ENCODE results near the gene SLC26A1. TPM values are rescaled to one million over a fixed set of nuclear protein-coding genes. Genes with fewer than 3 reads are reported as not detected.

The SLC26A1 gene
- polyA plus RNA-seq, 4 donors, result 6.7 to 17.3 (median 13.6) TPM

DNA sequence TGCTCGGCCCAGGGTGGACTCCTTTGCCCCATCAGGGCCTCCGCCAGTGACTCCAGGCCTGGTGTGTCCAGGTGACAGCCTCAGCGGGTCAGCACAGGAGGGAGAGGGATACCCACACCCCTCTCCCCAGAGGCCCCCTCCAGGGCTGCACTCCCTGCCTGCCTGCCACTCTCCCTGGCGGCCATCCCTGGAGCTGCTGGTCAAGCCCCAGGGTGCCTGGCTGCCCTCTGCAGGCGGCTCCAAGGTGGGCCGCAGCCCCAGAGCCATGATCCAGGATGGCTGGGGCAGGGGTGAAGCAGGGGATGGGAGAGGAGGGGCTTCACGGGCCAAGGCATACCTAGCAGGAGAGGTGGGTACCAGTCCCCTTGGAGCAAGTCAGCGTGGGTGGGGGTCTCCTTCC lies 22.0 kb upstream of the SLC26A1 start:
- no peak for DNase-seq (ENCODE audit: low read depth in 4 of 4, low spot score in 2 of 4)

DNA sequence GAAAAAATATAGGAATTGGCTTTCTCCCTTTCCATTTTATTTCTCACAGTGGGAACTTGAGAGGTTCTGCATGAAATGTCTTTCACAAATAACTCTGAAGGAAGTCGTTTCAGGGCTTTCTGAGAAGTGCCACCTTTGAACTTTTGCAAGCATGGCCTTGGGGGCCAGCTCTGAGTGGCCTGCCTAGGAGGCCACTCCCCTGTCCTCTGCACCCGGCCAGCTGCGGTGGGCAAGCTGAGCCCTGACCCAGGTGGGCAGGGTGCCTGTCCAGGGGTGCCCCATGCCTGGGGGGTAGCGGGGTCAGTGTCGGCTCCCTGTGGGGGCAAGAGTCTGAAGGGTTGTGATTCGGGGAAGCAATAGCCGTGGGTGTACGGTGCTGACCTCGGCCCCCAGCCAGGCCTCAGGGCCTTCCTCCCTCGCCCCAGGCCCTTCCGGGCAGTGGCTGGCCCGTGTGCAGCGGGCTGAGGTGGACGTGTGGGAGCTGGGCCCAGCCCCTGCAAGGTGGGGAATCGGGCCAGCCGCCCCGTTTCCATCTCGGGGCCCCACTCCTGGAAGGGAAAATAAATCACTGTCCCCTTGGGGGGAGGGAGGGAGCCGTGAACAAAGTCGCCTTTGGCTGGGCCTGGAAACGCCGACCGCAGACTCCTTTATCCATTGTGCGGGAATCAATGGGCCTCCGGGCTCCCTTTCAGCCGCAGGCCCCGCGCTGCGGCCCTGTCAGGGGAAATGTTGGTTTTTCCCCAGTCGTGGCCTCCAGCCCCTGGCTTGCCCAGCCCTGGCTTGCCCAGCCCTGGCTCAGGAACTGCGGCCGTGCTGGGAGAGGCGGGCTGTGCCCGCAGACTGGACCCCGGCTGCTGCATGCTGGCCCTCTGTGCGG lies 21.3 kb upstream of the SLC26A1 start:
- no peak for DNase-seq (ENCODE audit: low read depth in 4 of 4, low spot score in 2 of 4)

DNA sequence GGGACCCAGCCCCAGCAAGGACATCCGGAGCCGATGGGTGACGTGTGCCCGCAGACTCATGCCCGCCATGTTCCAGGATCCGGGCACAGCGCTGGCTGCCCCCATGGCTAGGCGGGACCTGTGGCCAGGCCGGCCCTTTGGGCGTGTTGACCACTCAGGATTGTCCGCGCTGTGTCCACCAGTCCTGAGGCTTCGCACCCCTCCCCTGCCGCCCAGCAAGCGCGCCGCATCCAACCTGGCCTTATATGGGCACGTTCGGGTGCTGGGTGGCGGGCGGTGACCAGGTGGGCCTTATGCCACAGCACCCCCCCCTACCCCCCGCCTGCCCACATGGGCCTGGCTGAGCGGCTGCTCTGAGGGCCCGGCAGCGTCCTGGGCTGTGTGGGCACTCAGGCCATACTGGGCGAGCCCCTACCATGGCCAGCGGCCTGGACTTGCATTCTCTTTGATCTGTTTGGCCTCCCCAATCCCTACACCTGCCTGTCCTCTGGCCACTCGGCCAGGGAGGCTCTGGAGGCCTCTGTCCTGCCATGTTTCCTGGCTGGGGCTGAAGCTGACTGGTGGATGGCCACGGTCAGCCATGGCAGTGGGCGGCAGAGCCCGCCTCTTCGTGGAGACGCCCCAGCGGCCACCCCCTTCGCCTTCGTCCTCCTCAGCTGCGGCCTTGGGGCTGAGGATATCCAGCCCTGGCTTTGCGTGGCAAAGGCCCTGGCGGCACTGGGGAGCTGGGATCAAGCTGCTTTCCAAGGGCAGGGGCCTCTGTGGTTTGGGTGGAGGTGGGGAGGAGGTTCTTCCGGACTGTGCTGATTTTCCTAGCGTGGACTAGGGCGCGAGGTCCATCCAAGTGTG lies 20.2 kb upstream of the SLC26A1 start:
- no peak for DNase-seq (ENCODE audit: low read depth in 4 of 4, low spot score in 2 of 4)

DNA sequence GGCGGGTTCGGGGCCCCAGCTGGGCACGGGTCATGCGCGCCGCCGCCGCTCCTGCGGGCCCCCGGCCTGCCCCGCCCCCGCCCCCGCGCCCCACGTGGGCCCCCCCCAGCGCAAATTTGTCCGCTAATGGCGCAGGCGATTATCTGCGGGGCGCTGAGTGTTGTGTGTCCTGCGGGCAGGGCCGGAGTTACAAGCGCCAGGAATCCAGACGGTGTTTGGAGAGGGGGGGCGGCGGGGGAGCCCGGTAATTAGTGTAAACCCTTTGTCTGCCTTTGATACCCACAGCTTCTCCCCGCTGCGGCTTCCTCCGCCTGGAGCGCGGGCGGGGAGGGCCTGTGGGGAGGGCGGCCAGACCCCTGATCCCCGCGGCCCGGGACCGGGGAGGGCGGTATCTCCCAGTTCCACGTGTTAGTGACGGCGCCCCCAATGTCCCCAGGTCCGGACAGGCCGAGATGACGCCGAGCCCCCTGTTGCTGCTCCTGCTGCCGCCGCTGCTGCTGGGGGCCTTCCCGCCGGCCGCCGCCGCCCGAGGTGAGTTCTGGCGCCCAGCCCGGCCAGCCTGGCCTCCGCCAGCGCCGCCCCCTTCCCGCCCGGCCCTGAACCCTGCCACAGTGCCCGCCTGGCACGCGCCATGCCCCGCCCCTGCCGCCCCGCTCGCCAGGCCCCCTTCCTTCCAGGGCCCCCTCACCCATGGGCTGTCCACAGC lies 19.0 kb upstream of the SLC26A1 start:
- DNase-seq (ENCODE audit: low read depth in 4 of 4, low spot score in 2 of 4), result no peak

DNA sequence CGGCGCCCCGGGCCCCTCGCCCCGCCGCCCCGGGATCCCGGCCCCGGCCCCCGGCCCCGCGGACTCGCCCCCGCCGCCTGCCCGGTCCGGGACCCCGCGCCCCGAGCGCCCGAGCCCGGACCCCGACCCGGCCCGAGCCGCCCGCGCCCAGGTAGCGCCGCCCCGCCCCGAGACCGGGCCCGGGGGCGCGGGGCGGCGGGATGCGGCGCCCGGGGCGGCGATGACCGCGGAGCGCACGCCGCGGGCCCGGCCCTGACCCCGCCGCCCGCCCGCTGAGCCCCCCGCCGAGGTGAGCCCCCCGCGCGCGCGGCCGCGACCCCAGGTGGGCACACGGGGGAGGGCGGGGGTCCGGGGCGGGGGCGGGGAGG lies 18.4 kb upstream of the SLC26A1 start:
- DNase-seq (ENCODE audit: low read depth in 4 of 4, low spot score in 2 of 4), result no peak

DNA sequence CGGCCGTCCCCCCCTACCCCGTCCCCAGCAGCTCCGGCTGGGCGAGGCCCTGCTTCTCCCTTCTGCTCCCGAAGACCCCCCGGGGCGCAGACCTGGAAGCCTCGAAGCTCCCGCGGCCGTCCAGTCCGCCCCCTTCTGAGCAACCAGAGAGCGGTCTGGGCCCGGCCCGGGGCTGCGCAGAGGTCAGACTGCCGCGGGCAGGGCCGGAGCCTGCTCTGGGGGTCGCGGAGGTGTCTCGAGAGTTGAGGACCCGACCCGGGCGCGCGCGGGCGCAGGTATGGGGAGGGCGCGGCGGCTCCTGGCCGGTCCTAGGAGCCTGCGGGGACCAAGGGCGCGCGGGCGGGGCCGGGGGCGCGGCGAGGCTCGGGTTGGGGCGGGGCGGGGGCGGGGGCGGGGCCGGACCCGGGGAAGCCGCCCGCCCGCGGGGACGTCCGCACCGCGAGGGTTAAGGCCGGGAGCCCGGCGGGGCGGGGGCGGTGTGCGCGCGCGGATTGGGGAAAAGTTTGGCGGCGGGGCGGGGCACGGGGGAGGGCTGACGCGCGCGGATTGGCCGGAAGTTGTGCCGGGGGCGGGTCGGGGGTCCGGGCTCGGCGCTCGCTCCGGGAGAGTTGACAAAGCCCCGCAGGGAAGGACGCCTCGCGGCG lies 17.9 kb upstream of the SLC26A1 start, which contains the start of gene FGFRL1:
TSS of gene FGFRL1 (plus strand) at position 605 of the 644 bp plus-strand sequence. CDS start 860 bp downstream, outside the sequence.
- DNase-seq (ENCODE audit: low read depth in 4 of 4, low spot score in 2 of 4), result peak in 2 of 4 donors; percentile 61 to 79

DNA sequence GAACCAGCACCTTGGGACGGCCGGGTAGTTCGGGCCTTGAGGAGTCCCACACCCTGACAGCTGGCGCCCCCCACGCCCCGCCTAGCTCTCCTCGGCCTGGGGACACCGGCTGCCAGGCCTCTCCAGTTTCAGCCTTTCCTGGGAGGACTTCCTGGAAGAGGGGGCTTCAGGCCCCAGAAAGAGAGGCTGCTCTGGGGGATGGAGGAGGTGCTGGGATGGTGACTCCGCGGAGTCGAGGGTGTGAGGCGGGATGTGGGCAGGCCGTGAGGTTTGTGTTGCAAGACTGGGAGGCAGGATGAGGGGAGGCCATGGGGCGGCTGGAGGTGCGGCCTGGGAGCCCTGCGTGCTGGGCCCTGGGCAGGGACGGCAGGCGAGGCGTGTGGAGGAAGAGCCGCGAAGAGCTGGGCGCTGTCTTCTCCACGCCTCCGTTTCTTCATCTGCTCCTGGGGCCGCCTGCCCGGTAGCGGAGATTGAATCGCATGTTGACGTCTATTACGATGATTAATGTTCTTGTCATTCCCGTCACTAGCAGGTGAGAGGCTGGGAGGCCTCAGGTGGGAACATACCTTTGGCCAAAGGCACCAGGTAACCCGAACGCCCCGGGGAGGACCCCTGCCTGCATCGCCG lies 17.3 kb upstream of the SLC26A1 start:
- DNase-seq (ENCODE audit: low read depth in 4 of 4, low spot score in 2 of 4), result no peak

DNA sequence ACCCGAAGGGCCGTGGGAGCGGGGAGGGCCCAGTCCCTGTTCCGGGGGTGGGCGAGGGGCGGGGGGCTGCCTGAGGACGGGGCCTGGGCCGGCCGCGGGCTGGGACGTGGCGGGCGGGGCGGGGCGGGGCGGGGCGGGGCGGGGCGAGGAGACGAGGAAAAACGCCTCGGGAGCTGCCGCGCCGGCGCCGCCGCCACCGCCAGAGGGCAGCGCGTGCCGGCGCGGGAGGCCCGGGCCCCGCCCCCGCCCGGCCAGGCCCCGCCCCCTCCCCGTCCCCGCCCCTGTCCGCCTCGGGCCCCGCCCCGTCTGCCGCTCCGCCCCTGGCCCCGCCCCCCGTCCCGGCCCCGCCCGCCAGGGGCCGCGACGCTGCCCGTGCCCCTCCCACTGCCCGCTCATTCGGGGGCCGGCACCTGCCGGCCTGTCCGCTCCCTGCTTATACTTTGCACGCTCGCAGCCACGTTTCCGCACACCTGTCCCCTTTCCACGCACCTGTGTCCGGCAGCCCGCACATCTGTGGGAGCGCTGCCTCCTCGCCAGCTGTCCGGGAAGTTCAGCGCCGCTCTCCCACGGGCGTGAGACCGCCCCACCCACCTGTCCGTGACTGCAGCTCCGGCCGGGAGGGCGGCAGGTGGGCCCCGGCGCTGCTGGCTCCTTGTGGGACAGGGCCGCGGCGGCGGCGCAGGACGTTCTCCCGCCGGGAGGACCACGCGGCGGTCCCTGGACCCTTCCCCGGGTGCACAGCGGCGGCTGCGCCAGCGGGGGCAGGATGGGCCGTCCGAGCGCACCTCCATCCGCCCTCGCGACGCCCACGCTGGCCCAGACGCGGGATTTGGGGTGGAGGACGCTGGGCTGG lies 16.6 kb upstream of the SLC26A1 start:
- no peak for DNase-seq (ENCODE audit: low read depth in 4 of 4, low spot score in 2 of 4)

DNA sequence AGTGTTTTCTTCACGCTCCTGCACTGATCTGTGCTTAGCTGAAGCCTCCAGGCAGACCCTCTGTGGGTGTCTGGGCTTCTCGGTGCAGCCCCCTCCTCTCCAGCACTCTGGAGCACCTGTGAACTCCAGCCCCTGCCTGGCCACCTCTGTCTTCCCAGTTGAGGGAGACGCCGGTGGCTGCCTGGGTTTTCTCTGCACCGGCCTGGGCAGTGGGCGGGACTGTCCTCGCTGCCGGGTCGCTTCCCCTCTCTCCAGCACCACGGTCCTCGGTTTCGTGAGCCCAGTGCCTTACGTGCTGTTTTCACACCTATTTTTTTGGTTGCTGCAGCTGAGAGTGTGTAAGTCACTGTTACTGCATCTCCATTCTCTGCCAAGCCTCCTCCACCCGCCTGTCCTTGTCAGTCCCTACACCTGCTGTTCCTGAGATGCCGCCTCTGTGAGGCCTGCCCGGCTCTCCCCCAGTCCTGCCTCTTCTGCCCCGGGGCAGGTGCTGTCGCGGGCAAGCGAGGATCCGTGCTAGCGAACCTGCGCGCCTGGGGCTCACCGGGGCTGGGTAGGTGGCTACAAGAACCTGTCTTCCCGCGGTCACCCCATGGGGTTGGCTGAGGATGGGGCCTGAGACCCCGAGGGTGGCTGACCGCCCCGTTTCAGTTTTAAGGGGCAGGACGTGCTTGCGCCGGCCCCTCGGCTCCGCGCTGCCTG lies 15.8 kb upstream of the SLC26A1 start:
- DNase-seq (ENCODE audit: low read depth in 4 of 4, low spot score in 2 of 4), result no peak

DNA sequence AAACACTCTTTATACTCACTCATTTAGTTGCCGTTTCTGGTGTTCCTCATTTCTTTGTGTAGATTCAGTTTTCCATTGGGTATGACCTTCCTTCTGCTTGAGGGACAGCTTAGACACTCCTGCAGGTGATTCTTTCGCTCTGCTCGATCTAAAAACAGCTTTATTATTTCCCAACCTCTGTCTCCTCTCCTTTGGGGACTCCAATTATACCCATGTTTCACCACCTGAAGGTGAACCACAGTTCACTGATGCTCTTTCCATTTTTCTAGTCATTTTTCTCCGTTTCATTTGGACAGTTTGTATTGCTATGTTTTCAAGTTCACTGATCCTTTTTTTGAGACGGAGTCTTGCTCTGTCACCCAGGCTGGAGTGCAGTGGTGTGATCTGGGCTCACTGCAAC lies 13.7 kb upstream of the SLC26A1 start:
- DNase-seq (ENCODE audit: low read depth in 4 of 4, low spot score in 2 of 4), result no peak

DNA sequence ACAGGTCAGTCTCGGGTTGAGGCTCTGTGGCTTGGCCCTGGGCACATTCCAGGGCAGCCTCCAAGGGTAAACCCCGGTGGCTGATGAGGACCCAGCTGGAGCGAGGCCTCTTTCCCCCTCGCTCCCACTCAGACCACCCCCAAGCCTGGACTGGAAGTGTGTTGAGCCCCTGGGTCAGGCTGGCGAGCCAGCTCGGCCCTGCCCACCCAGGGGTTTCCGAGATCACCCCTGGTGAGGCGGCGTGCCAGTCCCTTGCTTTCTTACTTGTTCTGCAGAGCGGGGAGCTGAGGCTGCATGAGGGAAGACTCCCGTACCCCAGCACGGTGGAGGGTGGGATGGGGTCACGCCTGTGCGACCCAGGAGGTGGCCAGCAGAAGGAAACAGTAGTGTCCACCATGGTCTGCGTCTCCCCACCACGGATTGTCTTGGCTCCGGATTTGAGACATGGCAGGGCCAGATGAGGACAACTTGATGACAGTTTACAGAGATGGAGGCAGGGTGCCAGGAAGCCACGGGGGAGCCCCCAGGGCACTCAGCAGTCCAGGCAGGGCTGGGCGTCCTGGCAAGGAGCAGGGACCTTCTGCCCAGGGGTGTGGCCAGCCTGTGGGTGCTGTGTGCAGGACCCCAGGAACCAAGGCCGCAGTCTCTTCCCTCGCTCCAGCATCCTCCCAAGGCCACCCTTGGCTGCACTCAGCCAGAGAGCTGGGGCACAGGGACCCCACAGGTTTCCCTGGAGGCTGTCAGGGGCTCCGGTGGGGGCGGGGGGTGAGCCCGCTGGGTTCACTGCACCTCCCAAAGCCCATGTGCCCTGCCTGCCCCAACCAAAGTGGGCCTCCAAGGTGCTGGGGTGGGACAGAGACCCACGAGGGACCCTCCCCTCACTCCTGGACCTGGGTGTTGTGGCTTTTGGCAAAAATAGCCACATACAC lies 11.6 kb upstream of the SLC26A1 start:
- no peak for DNase-seq (ENCODE audit: low read depth in 4 of 4, low spot score in 2 of 4)

DNA sequence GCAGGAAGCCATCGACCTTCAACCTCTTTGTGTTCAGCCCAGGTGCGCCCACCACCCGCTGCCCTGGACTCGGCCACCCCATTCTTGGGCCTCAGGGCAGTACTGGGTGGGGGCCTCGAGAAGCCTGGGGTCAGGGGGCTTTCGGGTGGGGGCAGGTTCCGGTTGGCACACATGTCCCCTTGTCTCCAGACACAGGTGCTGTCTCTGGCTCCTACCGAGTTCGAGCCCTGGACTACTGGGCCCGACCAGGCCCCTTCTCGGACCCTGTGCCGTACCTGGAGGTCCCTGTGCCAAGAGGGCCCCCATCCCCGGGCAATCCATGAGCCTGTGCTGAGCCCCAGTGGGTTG lies 10.8 kb upstream of the SLC26A1 start:
- no peak for DNase-seq (ENCODE audit: low read depth in 4 of 4, low spot score in 2 of 4)

DNA sequence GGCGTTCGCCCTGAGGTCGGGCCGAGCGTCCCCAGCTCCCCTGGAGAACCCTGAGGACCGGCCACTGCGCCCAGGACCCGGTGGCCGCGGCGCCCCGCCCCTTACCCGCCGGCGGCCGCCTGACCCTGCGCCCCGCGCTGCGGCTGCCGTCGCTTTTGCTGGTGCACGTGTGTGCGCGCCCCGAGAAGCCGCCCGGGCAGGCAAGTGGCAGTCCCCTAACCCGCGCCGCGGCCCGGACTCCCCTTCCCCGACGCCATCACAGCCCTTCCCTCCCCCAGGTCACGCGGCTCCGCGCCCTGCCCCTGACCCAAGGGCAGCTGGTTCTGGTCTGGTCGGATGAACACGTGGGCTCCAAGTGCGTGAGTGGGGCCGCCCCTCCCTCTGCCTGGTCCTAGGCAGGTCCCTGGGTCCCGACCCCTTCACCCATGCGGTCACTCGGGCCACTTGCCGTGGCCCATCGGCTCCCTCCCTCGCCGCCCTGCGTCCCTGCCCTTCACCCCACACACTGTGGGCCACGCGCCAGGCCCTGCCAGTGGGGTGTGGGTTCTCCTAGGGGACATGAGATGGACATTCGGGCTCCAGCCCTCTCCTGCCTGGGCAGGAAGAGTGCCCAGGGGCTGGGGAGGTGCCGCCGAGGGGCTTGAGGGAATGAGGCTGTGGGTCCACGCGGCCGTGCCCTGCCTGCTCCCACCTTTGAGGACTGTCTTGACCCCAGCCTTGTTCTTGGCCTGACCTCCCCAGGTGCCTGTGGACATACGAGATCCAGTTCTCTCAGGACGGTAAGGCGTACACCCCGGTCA lies 10.3 kb upstream of the SLC26A1 start:
- no peak for DNase-seq (ENCODE audit: low read depth in 4 of 4, low spot score in 2 of 4)

DNA sequence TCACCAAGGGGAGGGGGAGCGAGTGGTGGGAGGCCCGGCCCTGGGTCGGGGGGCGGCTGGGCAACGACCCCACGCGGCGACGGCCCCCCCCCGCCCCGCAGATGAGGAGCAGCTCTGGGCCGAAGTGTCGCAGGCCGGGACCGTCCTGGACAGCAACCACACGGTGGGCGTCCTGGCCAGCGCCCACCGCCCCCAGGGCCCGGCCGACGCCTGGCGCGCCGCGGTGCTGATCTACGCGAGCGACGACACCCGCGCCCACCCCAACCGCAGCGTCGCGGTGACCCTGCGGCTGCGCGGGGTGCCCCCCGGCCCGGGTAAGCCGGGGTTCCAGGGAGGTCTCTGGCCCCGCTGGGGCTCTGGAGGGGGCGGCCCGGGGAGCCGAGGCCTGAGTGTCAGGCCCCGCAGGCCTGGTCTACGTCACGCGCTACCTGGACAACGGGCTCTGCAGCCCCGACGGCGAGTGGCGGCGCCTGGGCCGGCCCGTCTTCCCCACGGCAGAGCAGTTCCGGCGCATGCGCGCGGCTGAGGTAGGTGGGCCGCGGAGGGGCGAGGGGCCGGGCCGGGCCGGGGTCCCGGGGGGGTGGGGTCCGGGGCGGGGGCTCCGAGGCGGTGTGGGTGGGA lies 9.5 kb upstream of the SLC26A1 start:
- no peak for DNase-seq (ENCODE audit: low read depth in 4 of 4, low spot score in 2 of 4)

DNA sequence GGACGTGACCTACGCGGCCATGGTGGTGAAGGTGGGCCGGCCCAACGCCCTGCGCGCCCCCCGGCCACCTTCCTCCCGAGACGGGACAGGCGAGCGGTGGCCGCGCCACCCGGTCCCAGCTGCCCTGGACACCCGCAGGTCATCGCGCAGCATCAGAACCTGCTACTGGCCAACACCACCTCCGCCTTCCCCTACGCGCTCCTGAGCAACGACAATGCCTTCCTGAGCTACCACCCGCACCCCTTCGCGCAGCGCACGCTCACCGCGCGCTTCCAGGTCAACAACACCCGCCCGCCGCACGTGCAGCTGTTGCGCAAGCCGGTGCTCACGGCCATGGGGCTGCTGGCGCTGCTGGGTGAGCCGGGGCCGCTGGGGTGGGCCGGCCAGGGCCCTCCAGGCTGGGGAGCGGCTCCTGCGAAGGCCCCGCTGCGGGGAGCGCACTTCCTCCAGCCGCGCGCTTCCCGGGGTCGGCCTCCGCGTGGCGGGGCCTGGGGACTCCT lies 9.0 kb upstream of the SLC26A1 start:
- no peak for DNase-seq (ENCODE audit: low read depth in 4 of 4, low spot score in 2 of 4)

DNA sequence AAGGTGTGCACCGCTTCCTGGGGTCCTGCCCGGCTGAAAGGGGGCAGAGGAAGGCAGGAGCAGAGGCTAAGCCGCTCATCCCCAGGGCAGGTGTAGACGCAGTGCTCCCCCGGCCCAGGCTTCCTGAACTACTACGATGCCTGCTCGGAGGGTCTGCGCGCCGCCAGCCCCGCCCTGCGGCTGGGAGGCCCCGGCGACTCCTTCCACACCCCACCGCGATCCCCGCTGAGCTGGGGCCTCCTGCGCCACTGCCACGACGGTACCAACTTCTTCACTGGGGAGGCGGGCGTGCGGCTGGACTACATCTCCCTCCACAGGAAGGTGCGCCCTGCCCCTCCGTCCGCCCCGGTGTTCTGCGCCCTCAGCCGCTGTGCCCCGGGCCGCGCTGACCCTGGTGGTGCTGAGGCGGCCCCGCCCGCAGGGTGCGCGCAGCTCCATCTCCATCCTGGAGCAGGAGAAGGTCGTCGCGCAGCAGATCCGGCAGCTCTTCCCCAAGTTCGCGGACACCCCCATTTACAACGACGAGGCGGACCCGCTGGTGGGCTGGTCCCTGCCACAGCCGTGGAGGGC lies 8.4 kb upstream of the SLC26A1 start:
- DNase-seq (ENCODE audit: low read depth in 4 of 4, low spot score in 2 of 4), result no peak

Data from left renal cortex interstitium (tissue), 4 donors.